IMR-90 (cell line): Measurements from ENCODE around the gene TM4SF1. TPM values are rescaled to one million over a fixed set of nuclear protein-coding genes. Genes with fewer than 3 reads are reported as not detected.

Experiments
- polyA plus RNA-seq, 3 experiments: library from polyadenylated mRNA; depleted of rRNA; stranded (reverse); fragments of >200 nt; gene quantifications; 2 replicates each; pipeline ENCODE4 v1.2.3, GENCODE V29; 2012; ENCODE audit warnings: low replicate concordance in 1 of 3
- total RNA-seq: library from RNA; depleted of rRNA; stranded (reverse); fragments of >200 nt; gene quantifications from 2 replicates; pipeline ENCODE4 v1.2.3, GENCODE V29; 2012; rRNA removed

TM4SF1 gene
- total and polyA plus RNA-seq, 2 of the 4 experiments (the other 2 are of a cell fraction): 232 to 302 TPM

Other genes with a start within 250 kb of the TM4SF1 start
- gene HPS3, start 248.0 kb downstream of the TM4SF1 start, total RNA-seq: 24.2 and 25.6 TPM in 2 replicates
- gene HPS3, start 248.0 kb downstream of the TM4SF1 start, polyA plus RNA-seq (2012; rRNA removed): 12.8 and 15.2 TPM in 2 replicates
- 0.28 TPM in 1 of 2 replicates, not detected in the other for gene CP, start 155.8 kb downstream of the TM4SF1 start, total RNA-seq
- gene CP, start 155.8 kb downstream of the TM4SF1 start, polyA plus RNA-seq (2012; rRNA removed): not detected in 2 replicates
- gene TM4SF18, start 44.0 kb downstream of the TM4SF1 start, total RNA-seq: under 0.01 TPM in 1 of 2 replicates, not detected in the other
- gene TM4SF18, start 44.0 kb downstream of the TM4SF1 start, polyA plus RNA-seq (2012; rRNA removed): not detected in 2 replicates
- 1.1 and 1.6 TPM in 2 replicates for gene TM4SF4, start 97.0 kb upstream of the TM4SF1 start, total RNA-seq
- 0.60 and 0.67 TPM in 2 replicates for gene TM4SF4, start 97.0 kb upstream of the TM4SF1 start, polyA plus RNA-seq (2012; rRNA removed)